Measurements from ENCODE around the gene IKBKE. TPM values are rescaled to one million over a fixed set of nuclear protein-coding genes. Genes with fewer than 3 reads are reported as not detected.
A peak's percentile ranks its signal among the peaks of the same experiment; 100 is the strongest.

The IKBKE gene
- total and polyA plus RNA-seq, 12 donors, result 2.9 to 11.1 (median 6.1) TPM

- H3K4me1 ChIP-seq (replicated peaks in 1 of 2), result peaks cover 25 to 51% of the 10 kb centered on the region in 2 donors
- no peak for DNase-seq
These were observed 31.6 kb downstream of the IKBKE start for GRCh38 chr1:206501881-206502280.

GRCh38 chr1:206502403-206502802, 32.1 kb downstream of the IKBKE start:
- 86 to 93% (median 89%) methylated on average over 2 of the region's 2 CpGs for WGBS, 4 donors

More at GRCh38 chr1:206501881-206502280, 31.6 kb downstream of the IKBKE start:
- intact Hi-C loops (cut with DNase I), result no loop called here
- TF ChIP-seq CTCF (IDR thresholded peaks at IDR 0.05) (no peak), POLR2A (IDR thresholded peaks at IDR 0.05) (no peak)
- Histone ChIP-seq H3K4me3 (no peak overlapping the region), H3K27ac (peak overlapping the region in 4 of 5 donors; percentile 44 to 94 (median 70)), H3K36me3 (replicated peaks in 1 of 2) (no peaks in the 10 kb centered on the region), H3K9me3 (replicated peaks in 1 of 3) (no peaks in the 10 kb centered on the region), H3K27me3 (no peaks in the 10 kb centered on the region)
- WGBS, 4 donors, result 78 to 88% (median 84%) methylated on average over 4 to 5 of the region's 5 CpGs

GRCh38 chr1:206502812-206503211, 32.5 kb downstream of the IKBKE start:
- peak overlapping the region in 3 of 5 donors; percentile 26 to 94 (median 64) for H3K27ac ChIP-seq
- 44 to 86% (median 62%) methylated on average over 1 of the region's 1 CpG for WGBS, 4 donors
- TF ChIP-seq CTCF (IDR thresholded peaks at IDR 0.05) (no peak), POLR2A (IDR thresholded peaks at IDR 0.05) (no peak)
- no peaks in the 10 kb centered on the region for H3K36me3 ChIP-seq (replicated peaks in 1 of 2)
- H3K27me3 ChIP-seq, result no peaks in the 10 kb centered on the region
- H3K4me3 ChIP-seq, result no peak overlapping the region
- intact Hi-C loops (cut with DNase I), result no loop called here
- no peaks in the 10 kb centered on the region for H3K9me3 ChIP-seq (replicated peaks in 1 of 3)
- no peak for DNase-seq
- peaks cover 25 to 51% of the 10 kb centered on the region in 2 donors for H3K4me1 ChIP-seq (replicated peaks in 1 of 2)

More at GRCh38 chr1:206502403-206502802, 32.1 kb downstream of the IKBKE start:
- Histone ChIP-seq H3K27me3 (no peaks in the 10 kb centered on the region), H3K4me1 (replicated peaks in 1 of 2) (peaks cover 25 to 51% of the 10 kb centered on the region in 2 donors), H3K36me3 (replicated peaks in 1 of 2) (no peaks in the 10 kb centered on the region), H3K27ac (peak overlapping the region in 2 of 5 donors; percentile 64 to 94), H3K4me3 (no peak overlapping the region), H3K9me3 (replicated peaks in 1 of 3) (no peaks in the 10 kb centered on the region)
- DNase-seq, result no peak
- intact Hi-C loops (cut with DNase I), result no loop called here
- no peak for TF ChIP-seq CTCF (IDR thresholded peaks at IDR 0.05)

- Histone ChIP-seq H3K9me3 (replicated peaks in 1 of 3) (no peaks in the 10 kb centered on the region), H3K27me3 (no peaks in the 10 kb centered on the region), H3K36me3 (replicated peaks in 1 of 2) (no peaks in the 10 kb centered on the region), H3K27ac (peak overlapping the region in 4 of 5 donors; percentile 49 to 94 (median 63)), H3K4me1 (replicated peaks in 1 of 2) (peaks cover 33 to 57% of the 10 kb centered on the region in 2 donors), H3K4me3 (no peak overlapping the region)
- peak in 6 of 7 donors; percentile 66 to 83 (median 70) for DNase-seq
- intact Hi-C loops (cut with DNase I), result no loop called here
- 42 to 52% (median 44%) methylated on average over 7 to 8 of the region's 8 CpGs for WGBS, 4 donors
- TF ChIP-seq CTCF (IDR thresholded peaks at IDR 0.05) (no peak), POLR2A (IDR thresholded peaks at IDR 0.05) (no peak)
These were observed 33.5 kb downstream of the IKBKE start for GRCh38 chr1:206503591-206504362.
